Lung (tissue), 12 donors: Measurements from ENCODE around the gene RCE1. TPM values are rescaled to one million over a fixed set of nuclear protein-coding genes. Genes with fewer than 3 reads are reported as not detected.

Experiments
- ATAC-seq: fragments of 200-7000 bp; cut with Tn5 transposase; one replicate; pipeline ENCODE4 v1.9.1; 2020; ENCODE audit warnings: moderate number of reproducible peaks; ENCODE audit not compliant: insufficient read depth, low FRiP score
- DNase-seq, 3 donors: peaks; one replicate each; pipeline ENCODE4 v3.0.0-alpha.2; 2013 to 2017
- H3K27ac ChIP-seq, 2 donors: one replicate each; pipeline ENCODE4 v1.5.1; 2013; ENCODE audit warnings: mild to moderate bottlenecking in 2 of 2, moderate library complexity in 2 of 2, control low read depth in 1 of 2, inconsistent platforms in 1 of 2, low read depth in 1 of 2, low read length in 1 of 2
- H3K27me3 ChIP-seq, 3 donors: one replicate each; pipeline ENCODE4 v1.5.1; 2013; ENCODE audit warnings: low read length in 2 of 3; ENCODE audit not compliant: control insufficient read depth in 3 of 3, insufficient read depth in 3 of 3
- H3K36me3 ChIP-seq, 4 donors: one replicate each; pipeline ENCODE4 v1.5.1; 2013; ENCODE audit warnings: low read length in 4 of 4, mild to moderate bottlenecking in 1 of 4, moderate library complexity in 1 of 4; ENCODE audit not compliant: control insufficient read depth in 4 of 4, insufficient read depth in 4 of 4
- H3K4me1 ChIP-seq, 5 donors: one replicate each; pipeline ENCODE4 v1.5.1; 2013; ENCODE audit warnings: low read length in 5 of 5, mild to moderate bottlenecking in 2 of 5, moderate library complexity in 1 of 5; ENCODE audit not compliant: control insufficient read depth in 5 of 5, insufficient read depth in 5 of 5
- H3K4me3 ChIP-seq: one replicate; pipeline ENCODE4 v1.5.1; 2013; ENCODE audit warnings: mild to moderate bottlenecking, control low read depth, moderate library complexity
- H3K9ac ChIP-seq, 2 donors: one replicate each; pipeline ENCODE4 v1.5.1; 2013; ENCODE audit warnings: low read length in 2 of 2, control low read depth in 1 of 2; ENCODE audit not compliant: insufficient read depth in 1 of 2
- H3K9me3 ChIP-seq, 4 donors: one replicate each; pipeline ENCODE4 v1.5.1; 2013; ENCODE audit warnings: low read length in 3 of 4, mild to moderate bottlenecking in 1 of 4, moderate library complexity in 1 of 4; ENCODE audit not compliant: control insufficient read depth in 4 of 4, insufficient read depth in 3 of 4
- CTCF ChIP-seq: IDR thresholded peaks from 2 replicates; pipeline ENCODE4 v1.5.1; 2012; ENCODE audit warnings: mild to moderate bottlenecking; ENCODE audit errors: control extremely low read depth, extremely low read depth
- WGBS, 2 donors: extraction: QIAGEN DNeasy Blood & Tissue Kit; methylation state at CpG; one replicate each; pipeline ENCODE4 v1.1.7; 2013; 5-methylcytosine and 5-hydroxymethylcytosine counted together
- polyA plus RNA-seq, 2 donors: library from polyadenylated mRNA; stranded (reverse); fragments of 200-250 nt; gene quantifications; one replicate each; pipeline ENCODE4 v1.2.1, GENCODE V29; 2013
- total RNA-seq, 2 donors: library from RNA; depleted of rRNA in 1 of 2; stranded (reverse); fragments of >200 nt in 1 of 2; gene quantifications; one replicate each; pipeline ENCODE4 v1.2.1, GENCODE V29; 2014 to 2021
- donor health status: control.
- donor health status: control.
- donor health status: Bipolar disorder and iron deficiency.
- donor health status: healthy.
- donor health status: DM: yes; HTN: yes; CAD: no.

RCE1 gene
- total and polyA plus RNA-seq, 4 donors: 8.7 to 24.0 (median 21.2) TPM

GRCh38 chr11:66884443-66884842 lies 41.2 kb downstream of the RCE1 start:
- no peaks in the 10 kb centered on the region for H3K9me3 ChIP-seq
- 93 to 95% methylated on average over 4 of the region's 4 CpGs for WGBS, 2 donors
- H3K36me3 ChIP-seq: no peaks in the 10 kb centered on the region
- no peak for TF ChIP-seq CTCF
- H3K27me3 ChIP-seq: no peaks in the 10 kb centered on the region
- no peak overlapping the region for H3K9ac ChIP-seq
- H3K4me1 ChIP-seq: peaks cover 0 to 35% (median 7%) of the 10 kb centered on the region in 5 donors
- no peak overlapping the region for H3K4me3 ChIP-seq
- no peak for DNase-seq
- no peak overlapping the region for H3K27ac ChIP-seq
- no peak for ATAC-seq

GRCh38 chr11:66885469-66885868 lies 42.2 kb downstream of the RCE1 start:
- Histone ChIP-seq H3K9me3 (no peaks in the 10 kb centered on the region), H3K36me3 (no peaks in the 10 kb centered on the region), H3K27ac (no peak overlapping the region), H3K27me3 (no peaks in the 10 kb centered on the region), H3K4me3 (no peak overlapping the region), H3K9ac (no peak overlapping the region), H3K4me1 (peaks cover 0 to 34% (median 6%) of the 10 kb centered on the region in 5 donors)
- ATAC-seq: no peak
- no peak for TF ChIP-seq CTCF
- WGBS, 2 donors: 84 to 90% methylated on average over 4 of the region's 4 CpGs
- DNase-seq: peak in 1 of 3 donors; percentile 37

GRCh38 chr11:66885950-66886440 lies 42.8 kb downstream of the RCE1 start:
- DNase-seq: no peak
- no peak for ATAC-seq

More at GRCh38 chr11:66885950-66886440, 42.8 kb downstream of the RCE1 start:
- no peaks in the 10 kb centered on the region for H3K36me3 ChIP-seq
- TF ChIP-seq CTCF: no peak
- H3K27ac ChIP-seq: no peak overlapping the region
- H3K9me3 ChIP-seq: no peaks in the 10 kb centered on the region
- H3K9ac ChIP-seq: no peak overlapping the region
- peaks cover 0 to 34% (median 6%) of the 10 kb centered on the region in 5 donors for H3K4me1 ChIP-seq
- H3K27me3 ChIP-seq: no peaks in the 10 kb centered on the region
- H3K4me3 ChIP-seq: no peak overlapping the region
- WGBS, 2 donors: 84 to 86% methylated on average over 9 to 11 of the region's 11 CpGs
